IPS-NIHi11 (cell line): ENCODE data around the gene MVB12B.
A peak's percentile ranks its signal among the peaks of the same experiment; 100 is the strongest.

ENCODE experiments used
- DNase-seq: peaks from one replicate; pipeline ENCODE4 v3.0.0; 2012; ENCODE audit warnings: mixed read lengths, low spot score

Gene MVB12B

GRCh38 chr9:126363250-126363649 is 36.6 kb downstream of the MVB12B start:
- no peak for DNase-seq

DNA sequence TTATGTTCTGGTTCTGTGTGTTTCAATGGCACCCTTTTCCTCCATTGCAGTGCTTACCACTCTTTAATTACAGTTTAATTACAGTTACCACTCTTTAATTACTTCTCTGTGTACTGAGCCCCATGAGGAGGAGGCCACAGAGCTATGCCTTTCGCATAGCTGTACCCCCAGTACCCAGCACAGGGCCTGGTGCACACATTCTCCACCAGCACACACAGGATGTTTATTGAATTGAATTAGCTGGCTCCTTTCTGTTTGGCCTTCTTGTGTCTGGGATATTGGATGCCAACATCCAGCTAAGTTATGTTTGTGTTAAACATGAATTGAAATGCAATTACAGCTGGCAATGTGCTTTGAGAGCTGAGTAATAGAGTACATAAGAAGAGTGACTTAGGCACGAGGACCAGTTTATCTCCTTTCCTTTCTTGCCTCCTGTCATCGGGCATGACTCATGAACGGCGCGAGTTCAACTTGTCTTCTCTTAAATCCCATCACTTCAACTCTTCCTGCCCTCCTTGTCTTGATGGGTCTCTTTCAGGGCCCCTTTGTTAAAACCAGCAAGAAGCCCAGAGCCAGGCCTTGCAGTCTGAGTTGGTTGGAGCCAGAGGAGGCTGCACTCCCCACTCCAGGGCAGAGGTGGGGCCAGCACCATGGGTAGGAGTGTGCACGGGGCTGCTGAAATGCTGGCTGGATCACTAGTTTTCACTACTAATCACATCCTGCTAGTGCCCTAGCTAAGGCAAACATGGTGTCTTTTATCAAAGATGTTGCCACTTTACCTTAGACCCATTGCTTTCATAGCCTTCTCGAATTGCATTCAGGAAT is 37.4 kb downstream of the MVB12B start:
- no peak for DNase-seq

DNA sequence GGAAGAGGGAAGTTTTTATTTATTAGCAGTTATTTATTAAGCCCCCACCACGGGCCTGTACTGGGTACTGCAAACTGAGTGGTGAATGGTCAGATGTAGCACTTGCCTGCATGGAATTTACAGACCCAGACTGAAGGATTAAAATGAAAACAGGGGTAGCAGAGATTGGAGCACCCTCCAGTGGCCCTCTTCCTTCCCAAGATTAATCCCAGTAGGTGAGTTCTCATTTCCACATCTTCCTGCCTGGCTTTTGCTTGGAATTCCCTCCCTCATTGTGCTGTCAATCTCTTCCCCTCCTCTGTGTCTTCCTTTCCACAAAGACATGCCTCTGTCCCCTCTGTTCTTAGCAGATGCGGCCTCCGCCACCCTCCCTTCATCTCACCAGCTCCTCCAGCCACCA is 39.2 kb downstream of the MVB12B start:
- DNase-seq = no peak

DNA sequence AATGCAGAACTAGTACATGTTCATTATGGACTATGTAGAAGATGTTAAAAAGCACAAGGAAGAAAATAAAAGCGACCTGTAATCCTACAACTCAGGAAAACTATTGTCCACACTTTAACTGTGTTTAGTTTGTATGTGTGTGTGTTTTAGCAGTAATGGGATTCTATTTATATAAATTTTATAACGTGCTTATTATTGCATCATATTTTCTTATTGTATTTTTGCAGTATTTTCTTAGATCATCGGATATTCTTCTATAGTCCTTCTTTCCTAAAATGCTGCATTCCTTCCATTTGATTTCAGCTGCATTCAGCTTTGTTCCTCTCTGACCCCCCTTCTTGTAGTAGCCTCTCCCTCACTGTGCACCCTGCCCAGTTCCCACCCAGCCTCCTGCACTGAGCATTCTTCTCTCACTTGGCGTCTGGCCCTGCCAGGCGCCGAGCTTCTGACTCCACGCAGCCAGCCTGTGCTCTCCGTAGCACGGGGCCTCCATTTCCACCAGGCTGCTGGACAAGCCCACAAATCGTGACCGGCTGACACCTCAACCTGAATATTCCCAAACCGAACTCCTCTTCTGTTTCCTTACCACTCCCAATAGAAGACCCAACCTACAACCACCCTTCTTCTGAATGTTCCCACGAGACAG is 39.9 kb downstream of the MVB12B start:
- no peak for DNase-seq

DNA sequence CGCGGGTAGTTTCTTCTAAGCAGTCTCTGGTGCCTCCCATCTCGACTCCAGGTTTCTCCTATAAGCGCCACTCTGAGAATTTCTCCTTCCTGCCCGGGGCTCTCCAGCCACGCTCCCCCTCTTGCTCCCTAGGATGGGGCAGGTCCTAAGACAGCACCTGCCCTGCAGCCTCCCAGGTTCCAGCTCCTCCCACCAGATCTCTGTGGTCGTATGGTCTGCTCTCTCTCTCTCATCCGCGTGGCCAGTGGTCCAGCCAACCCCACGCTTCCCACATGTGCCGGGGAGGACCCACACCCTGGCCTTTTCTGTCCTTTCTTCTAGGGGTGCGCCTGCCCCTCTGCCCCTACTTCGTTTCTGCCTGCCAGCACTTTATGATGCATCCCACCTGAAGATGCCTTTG is 40.5 kb downstream of the MVB12B start:
- DNase-seq = no peak

DNA sequence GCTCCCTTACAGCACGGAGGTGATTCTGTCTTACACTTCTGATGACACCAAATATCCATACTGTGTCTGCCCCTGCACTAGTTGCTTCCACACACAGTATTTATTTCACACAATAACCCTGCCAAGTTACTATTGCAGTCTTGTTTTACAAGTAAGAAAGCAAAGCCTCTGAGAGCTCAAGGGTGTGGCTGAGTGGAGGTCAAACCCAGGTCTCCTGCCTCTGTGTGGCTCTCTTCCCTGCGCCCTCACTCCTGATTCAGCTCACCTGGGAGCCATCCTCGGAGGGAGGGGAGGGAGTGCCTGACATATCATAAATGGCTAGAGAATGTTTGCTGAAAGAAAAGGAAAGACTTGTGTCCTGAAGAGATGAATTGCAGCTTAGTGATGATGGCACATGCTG is 41.0 kb downstream of the MVB12B start:
- DNase-seq = no peak

DNA sequence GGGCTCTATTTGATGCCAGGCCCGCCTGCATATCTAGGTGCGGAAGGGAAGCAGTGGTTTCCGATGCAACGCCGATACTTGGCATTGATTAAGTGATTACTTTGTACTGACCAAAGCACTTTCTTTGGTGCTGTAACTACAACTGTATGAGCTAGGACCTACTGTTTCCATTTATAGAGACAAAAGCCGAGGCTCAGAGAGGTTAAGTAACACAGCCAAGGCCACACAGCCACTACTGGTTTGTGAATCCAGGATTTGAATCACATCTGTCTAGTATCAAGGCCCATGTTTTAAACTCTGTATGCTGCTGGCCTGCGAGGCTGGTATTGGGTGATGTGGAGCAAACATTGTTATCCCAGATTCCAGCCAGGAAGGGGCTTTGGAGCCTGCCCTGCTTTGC is 41.4 kb downstream of the MVB12B start:
- DNase-seq = no peak

DNA sequence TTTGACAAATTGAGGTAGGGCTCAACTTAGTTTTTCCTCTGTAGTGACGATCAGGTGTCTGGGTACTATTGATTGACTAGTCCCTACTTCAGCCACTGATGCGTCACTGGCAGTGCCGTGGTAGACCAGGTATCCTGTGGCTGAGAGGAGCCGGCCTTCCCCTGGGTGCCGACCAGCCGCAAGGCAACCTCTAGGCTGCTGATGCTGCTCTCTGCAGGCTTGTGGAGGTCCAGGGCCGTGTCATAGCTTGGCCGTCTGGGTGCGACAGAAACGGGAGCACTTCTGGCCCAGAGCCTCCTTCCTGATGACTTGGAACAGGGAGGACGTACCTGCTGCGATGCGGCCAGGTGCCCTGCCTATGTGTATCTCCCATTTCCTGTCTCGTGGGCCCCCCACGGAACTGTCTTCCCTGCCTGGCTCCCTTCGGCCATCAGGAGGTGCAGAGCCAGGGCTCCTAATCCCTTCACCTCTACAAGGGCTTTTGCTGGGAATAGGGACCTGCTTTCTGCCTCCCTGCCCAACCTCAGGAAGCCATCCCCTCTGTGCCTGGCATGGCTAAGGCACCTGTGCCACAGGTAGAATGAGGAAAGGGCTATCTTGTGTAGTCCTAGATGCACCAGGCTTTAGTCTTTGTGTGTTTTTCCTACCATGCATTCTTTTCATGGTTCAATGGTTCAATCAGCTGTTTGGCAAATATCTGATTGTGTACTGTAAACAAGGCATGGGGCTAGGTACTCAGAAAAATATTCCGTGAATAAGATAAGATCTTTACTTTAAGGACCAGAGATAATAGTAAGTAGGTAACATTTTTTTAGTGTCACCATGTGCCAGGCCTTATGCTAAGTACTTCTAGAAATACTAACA is 44.6 kb downstream of the MVB12B start:
- peak; percentile 31 for DNase-seq

DNA sequence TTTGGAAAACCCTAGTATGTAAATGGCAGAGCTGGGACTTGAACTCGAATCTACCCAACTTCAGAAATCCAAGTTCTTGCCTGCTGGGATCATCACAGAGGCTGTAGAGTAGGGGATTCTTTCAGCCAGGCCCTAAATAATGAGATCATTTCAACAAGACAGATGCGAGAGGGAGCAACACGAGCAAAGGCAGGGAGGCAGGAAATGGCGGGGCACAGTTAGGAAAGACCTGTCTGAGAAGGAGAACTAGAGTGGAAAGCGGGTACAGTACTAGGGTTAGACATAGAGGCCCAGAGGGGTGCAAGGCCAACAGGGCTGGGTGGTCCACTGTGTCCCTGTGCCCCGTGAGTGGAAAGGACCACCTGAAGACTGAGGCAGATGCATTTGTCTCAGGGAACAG is 46.1 kb downstream of the MVB12B start:
- no peak for DNase-seq

GRCh38 chr9:126373241-126373640 is 46.6 kb downstream of the MVB12B start:
- DNase-seq = no peak

DNA sequence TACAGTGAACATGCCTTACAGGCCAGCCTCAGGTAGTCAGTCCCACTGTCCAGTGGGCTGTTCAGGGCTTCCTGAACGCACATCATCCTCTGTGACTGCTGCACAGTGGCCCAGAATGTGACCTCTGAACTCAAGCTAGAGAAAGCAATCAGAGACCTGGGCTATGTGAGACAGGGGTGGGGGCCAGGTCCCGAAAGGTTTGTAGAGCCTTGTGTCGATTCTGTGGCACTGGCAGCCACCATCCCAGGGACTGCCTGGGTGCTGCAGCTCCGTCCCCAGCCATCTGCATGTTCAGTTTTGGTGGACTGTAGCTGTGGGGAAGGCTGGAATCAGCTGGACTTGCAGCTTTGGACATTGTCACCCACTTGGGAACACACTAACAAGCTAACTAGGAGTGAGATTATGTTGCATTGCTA is 47.7 kb downstream of the MVB12B start:
- DNase-seq = no peak

- DNase-seq = no peak
These were observed 48.8 kb downstream of the MVB12B start for GRCh38 chr9:126375386-126375785.

GRCh38 chr9:126376311-126377175 is 49.9 kb downstream of the MVB12B start:
- DNase-seq = no peak

GRCh38 chr9:126377176-126377509 is 50.5 kb downstream of the MVB12B start:
- DNase-seq = no peak

GRCh38 chr9:126377536-126377935 is 50.9 kb downstream of the MVB12B start:
- DNase-seq = no peak

GRCh38 chr9:126378761-126379160 is 52.1 kb downstream of the MVB12B start:
- DNase-seq = no peak

DNA sequence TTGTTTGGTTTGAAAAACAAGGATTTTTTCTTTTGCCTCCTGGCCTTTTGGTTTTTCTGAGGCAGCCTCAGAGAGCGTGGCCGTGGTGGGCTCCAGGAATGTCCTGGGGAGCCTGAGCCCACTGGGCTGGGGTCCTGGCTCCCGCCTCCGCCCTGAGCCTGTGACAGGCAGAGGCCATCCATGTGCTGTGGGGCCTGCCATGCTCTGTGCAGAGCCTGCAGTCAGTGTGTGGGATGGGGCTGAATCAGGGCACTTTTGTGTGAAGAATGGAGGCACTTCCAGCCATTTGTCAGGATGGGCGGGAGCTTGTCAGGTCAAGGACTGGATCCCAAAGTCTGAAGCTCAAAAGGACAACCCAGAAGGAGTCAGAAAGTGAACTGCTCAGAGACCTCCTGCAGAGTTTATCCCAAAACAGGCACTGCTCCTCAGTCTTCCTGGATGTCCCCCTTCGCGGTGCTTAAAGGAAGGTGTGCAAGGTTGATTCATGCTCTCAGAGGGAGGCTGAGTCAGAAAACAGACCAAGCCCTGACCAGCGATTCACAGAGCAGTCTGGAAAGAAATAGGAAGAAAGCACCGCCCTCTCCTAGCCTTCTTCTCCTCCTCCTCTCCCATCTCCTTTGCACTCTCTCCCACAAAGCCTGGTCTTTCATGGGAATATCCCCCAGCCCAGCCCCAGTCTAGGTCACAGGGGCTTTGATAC is 53.2 kb downstream of the MVB12B start:
- no peak for DNase-seq

- DNase-seq = no peak
These were observed 53.8 kb downstream of the MVB12B start for GRCh38 chr9:126380447-126380846.

DNA sequence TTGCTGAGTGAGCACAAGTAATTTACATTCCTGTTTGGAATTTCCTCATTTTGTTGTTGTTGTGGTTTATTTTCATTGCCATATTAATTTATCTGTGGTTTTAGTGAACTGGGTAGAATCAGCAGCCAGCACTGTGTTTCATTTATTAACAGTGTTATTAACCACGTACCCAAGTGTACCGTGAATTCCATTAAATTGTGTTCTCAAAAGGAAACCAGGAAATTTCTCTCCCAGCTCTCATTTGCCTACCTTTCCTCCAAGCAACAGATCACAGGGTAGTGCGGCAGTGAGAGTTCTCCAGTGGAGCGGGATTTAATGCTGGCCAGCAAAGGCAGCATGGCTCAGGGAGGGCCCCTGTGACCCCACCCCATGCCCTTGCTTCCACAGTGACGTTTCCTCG is 54.6 kb downstream of the MVB12B start:
- DNase-seq = no peak

GRCh38 chr9:126383406-126384046 is 56.9 kb downstream of the MVB12B start:
- DNase-seq = no peak

GRCh38 chr9:126384926-126385325 is 58.3 kb downstream of the MVB12B start:
- no peak for DNase-seq
